NCI-H146 treated with DMSO at 0.1 percent for 48 hours (cell line): Measurements from ENCODE around the gene CEP43.

Experiments
- DNase-seq: peaks from one replicate; lab custom pipeline; 2025; ENCODE audit not compliant: unreplicated experiment; lab: John Stamatoyannopoulos, UW

CEP43 gene

DNA sequence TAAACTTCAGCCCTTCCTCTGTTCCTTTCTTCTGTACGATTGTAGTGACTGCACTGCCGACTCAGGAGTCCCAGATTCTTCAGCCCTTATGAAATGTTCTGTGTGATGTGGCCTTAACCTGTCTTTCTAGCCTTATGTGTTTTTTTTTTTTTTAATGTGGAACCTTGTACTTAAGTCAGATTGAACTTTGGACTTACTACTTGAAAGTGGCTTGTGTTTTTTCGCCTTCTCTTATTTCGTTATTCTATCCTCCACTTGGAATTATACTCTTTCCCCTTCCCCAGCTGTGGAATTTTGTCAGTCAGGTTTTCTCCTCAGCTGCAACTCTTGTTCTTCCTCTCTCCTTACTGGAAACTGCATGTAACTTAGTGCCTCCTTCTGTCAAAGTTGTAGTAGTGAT lies 8.8 kb downstream of the CEP43 start:
- DNase-seq: no peak

DNA sequence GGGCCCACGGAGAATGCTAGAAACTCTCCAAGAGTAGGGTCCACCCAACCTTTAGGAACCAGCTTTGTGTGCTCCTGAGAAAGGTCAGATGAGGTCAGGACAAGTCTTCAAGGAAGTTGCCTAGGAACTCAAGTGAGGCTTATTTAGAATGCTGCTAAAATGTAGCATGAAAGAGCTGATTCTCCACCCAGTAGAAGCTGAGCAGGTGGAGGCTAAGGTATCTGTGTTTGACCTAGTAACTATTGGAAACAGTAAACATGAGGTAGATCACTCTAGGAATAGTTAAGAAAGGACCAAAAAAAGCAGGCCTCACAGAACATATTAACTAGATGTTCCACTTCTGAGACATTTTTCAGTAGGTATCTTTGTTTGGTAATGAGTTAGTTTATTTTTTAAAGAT lies 13.9 kb downstream of the CEP43 start:
- DNase-seq: no peak

DNA sequence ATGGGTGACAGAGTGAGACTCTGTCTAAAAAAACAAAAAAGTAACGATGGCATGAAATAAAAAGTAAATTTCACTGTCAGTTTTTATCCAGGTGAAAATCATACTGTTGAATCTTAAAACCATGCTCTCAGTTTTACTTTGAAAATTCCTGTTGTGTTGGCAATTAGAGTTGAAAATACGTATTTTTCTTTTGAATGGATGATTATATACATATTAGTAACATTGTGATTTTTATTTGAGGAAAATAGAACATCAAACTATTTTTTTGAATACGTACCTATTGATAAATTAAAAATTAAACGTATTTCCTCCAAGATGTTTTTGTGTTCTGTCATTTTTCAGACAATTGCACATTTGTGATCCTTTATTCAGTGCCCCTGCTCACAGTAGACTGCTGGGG lies 14.7 kb downstream of the CEP43 start:
- DNase-seq: no peak

DNA sequence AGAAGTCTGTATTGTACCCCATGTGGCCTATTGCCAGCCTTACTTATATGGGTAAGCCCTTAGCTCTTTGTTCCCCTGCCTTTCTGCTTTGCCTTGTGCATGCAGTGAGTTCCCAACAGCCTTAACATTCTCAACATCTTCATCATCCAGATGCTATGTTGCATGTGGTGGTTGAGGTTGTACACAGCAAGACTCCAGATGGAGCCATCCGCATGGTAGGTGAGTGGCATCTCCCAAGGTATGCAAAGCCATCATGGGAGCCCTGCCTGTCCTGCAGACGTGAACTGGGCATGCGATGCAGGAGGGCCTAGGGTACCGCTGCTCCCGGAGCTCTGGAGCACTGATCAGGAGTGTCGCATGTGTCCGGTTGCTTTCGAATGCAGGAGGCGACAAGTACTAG lies 16.1 kb downstream of the CEP43 start:
- DNase-seq: no peak

DNA sequence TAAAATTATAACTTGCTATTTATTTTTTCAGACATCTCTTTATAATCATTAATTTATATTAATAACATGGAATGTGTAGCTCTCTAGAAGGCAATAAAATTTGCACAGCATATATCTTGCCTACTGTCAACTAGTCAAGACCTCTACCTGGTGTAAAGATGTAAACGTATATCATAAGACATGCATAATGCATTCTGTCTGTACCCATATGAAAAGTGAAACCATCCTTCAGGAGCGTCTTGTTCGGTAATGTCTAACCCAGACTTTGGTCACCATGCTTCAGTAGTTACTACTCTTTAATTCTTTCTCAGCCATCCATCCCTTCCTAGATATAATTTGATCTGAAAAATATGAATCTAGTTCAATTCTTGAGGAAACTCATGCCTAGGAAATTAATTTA lies 21.0 kb downstream of the CEP43 start:
- no peak for DNase-seq

DNA sequence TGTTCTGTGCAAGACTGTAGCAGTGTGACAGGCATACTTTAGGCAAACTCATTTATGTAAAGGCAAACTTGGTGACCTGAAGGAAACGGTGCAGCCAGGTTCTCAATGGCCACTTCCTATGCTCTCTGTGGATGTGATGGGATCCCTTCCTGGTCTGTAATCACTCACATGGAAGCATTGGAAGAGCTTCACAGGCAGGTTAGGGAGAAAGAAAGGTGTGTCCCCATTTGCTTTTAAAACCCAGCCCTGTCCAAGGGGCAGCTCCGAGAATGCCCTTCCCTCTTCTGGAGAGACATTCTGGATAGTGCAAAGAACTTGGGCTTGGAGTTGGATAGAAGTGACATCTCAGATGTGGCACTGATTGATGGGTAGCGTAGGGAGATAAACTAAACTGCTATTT lies 28.1 kb downstream of the CEP43 start:
- DNase-seq: no peak

DNA sequence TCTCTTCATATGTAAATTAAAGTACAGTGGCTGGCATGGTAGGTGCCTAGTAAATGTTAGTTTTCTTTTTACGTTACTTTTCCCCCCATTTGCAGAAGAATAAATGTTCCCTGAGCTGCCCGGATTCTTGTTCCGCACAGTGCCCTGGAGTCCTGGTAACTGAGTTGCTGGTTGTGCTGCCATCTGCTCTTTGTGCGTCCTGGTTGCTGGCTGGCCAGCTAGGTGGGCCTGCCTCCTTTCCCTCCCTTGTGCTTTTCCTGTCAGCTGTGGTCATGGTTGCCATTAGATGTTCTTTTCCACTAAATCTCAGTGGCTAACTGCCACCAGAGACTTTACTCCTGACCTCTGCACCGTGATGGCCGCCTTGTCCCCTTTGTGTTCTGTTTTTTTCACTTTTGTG lies 28.6 kb downstream of the CEP43 start:
- no peak for DNase-seq

DNA sequence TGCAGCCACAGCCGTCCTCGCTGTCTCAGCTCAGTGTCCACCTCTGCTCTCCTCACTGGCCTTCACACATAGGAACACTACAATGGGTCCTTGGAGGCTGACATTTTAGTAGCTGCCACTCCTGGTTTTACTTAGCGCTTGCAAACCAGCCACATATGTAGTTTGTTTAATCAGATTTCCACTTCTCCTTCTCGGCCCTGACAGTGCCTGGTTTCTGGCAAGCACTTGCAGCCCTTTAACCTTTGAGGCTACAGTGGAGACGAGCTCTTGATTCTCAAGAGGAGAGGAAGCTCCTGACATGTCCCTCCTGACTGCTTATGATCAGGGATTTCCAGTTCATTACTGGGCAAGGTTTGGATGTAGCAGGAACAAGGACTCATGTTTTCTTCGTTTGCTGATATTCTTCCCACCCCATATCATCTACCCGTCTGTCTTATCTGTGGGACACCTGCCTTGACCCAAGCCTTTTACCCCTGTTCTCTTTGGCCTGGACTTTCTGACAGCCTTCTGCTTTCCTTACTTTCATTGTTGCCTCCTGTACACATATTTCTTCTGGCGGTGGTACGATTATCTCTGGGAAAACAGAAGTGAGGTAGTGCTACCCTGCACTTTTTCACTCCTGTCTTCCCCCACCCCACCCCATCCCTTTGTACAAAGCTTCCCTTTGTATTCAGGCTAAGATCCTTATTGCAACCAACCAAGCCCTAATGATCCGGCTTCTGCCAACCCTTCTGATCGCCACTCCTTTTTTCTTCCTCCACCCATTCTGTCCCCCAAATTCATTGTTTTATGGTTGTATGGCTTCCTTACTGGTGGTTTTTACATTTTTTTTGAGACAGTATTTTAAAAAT lies 31.2 kb downstream of the CEP43 start:
- DNase-seq: no peak

DNA sequence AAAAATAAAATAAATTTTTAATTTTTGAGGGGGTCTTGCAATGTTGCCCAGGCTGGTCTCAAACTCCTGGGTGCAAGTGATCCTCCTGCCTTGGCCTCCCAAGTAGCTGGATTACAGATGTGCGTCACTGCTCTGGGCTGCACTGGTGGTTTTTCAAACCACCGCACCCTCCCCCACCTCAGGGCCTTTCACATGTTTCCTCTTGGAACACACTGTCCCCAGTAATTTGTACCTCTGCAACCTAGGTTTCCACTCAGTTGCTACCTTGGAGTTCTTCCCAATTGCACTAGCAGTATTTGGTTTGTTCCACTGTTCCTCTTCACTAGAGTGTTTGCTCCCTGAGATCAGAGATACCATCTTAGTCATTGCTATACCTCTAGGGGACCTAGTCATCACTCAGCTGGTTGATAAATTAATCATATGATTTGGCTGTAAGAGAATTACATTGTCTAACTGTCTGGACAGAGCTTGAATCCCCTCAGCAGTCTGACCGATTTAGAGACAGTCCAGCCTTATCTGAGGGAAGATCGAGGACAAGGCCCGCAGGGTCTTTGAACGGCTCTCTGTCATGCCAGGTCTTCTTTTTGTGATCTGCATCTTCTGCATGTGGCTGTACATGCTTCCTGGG lies 32.0 kb downstream of the CEP43 start:
- DNase-seq: no peak

DNA sequence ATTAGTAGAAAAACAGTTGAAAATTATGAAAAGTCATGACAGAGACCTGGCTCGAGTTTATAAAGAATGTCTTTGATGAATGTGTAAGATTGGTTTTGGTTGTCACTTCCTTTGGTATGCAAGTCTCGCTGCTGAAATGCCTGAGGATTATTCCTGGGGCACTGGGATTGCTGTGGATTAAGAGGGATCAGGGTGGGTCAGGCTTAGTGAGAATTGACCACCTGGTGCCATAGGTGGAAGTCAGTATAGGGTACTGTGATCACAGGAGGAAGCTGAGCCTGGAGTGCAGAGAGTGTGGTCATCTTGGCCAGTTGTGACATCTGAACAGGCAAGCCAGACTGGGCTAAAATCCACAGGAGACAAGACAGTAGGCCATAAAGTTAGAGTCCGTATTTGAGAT lies 34.9 kb downstream of the CEP43 start:
- no peak for DNase-seq

DNA sequence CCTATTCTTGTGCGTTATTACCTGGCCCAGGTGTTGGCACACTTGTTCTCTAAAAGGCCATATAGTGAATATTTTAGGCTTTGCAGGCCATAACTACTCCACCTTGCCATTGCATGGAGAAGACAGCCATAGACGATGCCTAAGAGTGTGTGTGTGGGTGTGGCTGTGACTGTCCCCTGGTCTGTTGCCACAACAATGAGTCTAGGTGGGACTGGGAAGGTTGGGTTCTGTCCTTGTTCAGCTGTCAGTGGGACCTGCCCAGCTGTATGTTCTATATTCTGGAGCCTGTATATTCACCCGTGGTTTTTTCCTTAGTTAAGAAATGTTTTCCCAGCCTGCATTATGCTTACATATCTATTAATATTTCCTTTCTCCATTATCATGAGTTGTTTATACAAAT lies 38.6 kb downstream of the CEP43 start:
- DNase-seq: no peak

DNA sequence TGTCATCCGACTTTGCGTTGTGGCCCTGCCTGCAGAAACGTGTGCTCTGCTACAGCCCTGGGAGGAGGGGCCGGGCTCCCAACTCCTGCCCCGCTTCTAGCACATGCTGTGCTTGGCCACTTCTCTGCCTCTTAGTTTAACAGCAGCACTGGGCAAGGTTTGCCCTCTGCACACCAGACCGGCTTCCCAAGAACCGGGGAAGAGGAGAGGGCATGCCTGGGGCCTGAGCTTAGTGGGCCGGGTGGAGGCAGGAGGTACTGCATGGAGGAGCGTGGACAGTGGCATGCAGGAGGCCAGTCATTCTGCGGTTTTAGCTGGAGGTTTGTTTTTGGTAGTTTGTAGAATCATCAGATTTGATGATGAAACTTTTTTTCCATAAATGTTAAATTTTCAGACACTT lies 45.5 kb downstream of the CEP43 start:
- no peak for DNase-seq

DNA sequence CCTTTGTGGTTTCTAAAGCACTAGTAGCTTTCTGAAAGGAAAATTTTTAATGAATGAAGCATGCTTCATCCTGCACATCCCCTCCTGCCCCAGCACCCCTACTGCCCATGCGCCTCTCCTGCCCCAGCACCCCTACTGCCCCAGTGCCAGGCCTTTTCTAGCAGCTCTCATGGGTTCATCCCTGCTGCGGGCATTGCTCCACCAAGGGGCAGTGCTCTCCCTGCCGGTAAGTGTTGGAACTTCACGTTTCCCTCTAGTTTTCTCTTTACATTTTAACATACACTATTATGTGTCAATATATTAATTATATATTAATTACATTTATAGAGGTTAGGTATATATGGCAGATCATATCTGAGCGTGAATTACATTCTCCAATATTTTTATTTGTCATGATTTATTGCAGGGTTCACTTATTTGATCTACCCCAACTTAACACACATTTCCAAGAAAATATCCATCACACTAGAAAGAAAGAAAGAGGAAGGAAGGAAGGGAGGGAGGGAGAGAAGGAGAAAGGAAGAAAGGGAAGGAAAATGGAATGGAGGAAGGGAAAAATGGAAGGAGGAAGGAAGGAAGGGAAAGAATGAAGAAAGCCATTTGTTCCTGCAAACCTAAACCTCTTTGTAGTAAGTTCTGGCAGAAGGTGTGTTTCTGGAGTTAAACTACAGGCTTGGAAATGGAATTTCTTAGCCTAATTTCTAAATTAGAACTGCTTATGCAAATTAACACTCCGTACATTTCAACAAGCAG lies 46.8 kb downstream of the CEP43 start:
- no peak for DNase-seq

DNA sequence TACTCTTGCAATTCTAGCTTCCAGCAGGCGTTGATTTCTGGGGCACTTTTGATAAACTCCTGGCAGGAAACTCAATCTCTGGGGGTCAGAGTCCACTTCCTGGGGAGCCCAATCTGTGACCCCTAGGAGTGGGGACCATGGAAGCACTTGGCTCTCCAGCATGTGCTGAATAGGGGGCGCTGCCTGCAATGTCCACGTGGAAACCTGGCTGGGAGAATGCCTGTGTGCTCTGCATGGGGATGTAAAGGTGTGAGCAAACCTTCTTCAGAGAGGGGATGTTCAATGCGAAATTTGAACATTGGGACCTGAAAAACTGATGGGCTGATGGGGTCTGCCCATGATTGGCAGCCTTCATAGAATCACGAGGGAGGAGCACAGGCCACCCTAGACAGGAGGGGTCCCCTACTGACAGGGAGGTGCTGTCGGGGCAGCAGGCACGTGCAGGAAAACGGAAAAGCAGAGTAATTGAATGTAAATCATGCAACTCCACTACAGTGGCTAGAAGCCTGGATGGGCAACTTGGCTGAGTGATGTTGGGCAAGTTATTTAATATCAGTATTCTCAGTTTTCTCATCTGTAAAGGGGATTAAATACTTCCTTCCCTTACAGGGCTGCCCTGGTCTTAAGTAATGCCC lies 47.8 kb downstream of the CEP43 start:
- DNase-seq: no peak

DNA sequence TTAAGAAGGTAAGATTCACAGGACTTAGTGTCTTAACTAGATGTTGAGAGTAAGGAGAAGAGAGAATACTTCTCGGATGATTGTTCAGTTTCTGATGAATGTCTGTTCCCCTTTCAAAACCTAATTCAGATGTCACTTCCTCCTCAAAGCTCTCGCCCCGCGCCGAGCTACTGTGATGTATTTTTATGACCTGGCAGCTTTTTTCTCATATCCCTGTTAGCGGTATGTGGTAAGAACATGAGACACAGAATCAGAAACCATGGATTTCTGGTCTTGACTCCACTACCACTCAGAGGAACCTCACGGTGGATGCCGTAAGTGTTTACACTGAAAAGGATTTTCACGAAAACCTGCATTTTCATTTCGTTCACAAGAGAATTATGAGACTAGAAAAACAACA lies 48.4 kb downstream of the CEP43 start:
- no peak for DNase-seq
